ENCODE data around the gene TRAPPC3L.

The TRAPPC3L gene

GRCh38 chr6:116508527-116508926, 37.0 kb downstream of the TRAPPC3L start:
- no peaks in the 10 kb centered on the region for H3K79me2 ChIP-seq (ENCODE audit: low read length)
- peaks cover 14% of the 10 kb centered on the region for H3K4me1 ChIP-seq (ENCODE audit: low read length)
- H3K9me2 ChIP-seq (replicated peaks; ENCODE audit: insufficient read depth, low read length) = no peaks in the 10 kb centered on the region

DNA sequence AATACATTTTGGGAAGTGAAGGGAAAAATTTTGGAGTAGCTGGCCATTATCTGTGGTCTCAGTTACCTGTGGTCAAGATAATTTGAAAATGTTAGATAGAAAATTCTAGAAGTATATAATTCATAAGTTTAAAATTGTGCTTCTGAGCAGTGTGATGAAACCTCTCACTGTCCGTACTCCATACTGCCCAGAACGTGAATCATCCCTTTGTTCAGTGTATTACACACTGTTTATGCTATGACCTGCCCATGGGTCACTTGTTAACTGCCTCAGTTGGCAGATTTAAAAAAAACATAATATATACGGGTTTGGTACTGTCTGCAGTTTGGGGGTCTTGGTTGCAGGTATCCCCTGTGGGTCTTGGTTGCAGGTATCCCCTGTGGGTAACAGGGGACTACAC, 38.2 kb downstream of the TRAPPC3L start:
- H3K27me3 ChIP-seq (replicated peaks; ENCODE audit: insufficient read depth, low read length) = no peaks in the 10 kb centered on the region
- TF ChIP-seq EZH2phosphoT487 (IDR thresholded peaks at IDR 0.05; ENCODE audit: low read length) (no peak), EZH2 (optimal IDR thresholded peaks at IDR 0.05; ENCODE audit: low read depth, low read length) (no peak)
- TF ChIP-seq, protein P1, sequence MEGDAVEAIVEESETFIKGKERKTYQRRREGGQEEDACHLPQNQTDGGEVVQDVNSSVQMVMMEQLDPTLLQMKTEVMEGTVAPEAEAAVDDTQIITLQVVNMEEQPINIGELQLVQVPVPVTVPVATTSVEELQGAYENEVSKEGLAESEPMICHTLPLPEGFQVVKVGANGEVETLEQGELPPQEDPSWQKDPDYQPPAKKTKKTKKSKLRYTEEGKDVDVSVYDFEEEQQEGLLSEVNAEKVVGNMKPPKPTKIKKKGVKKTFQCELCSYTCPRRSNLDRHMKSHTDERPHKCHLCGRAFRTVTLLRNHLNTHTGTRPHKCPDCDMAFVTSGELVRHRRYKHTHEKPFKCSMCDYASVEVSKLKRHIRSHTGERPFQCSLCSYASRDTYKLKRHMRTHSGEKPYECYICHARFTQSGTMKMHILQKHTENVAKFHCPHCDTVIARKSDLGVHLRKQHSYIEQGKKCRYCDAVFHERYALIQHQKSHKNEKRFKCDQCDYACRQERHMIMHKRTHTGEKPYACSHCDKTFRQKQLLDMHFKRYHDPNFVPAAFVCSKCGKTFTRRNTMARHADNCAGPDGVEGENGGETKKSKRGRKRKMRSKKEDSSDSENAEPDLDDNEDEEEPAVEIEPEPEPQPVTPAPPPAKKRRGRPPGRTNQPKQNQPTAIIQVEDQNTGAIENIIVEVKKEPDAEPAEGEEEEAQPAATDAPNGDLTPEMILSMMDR (IDR thresholded peaks at IDR 0.05; ENCODE audit: low read length) = no peak
- H3K9me3 ChIP-seq (replicated peaks; ENCODE audit: insufficient read depth, low read length) = no peaks in the 10 kb centered on the region
- DNase-seq = no peak
- H3F3A ChIP-seq (ENCODE audit: insufficient read depth, low read length) = peaks cover 13% of the 10 kb centered on the region
- H3K4me1 ChIP-seq (ENCODE audit: low read length) = peaks cover 3% of the 10 kb centered on the region; the same call in 1 of the 2 replicates
- no peak overlapping the region for H3K4me2 ChIP-seq (ENCODE audit: low read depth, low read length)
- no peaks in the 10 kb centered on the region for H4K20me1 ChIP-seq (ENCODE audit: insufficient read depth, low read length)
- H2AFZ ChIP-seq (ENCODE audit: low read length) = no peak overlapping the region
- no peaks in the 10 kb centered on the region for H3K9me2 ChIP-seq (replicated peaks; ENCODE audit: insufficient read depth, low read length)
- H3K36me3 ChIP-seq (replicated peaks; ENCODE audit: insufficient read depth, low read length) = no peaks in the 10 kb centered on the region
- H3K27ac ChIP-seq (ENCODE audit: low read length) = no peak overlapping the region
- no peak overlapping the region for H3K4me3 ChIP-seq (ENCODE audit: low read length)
- H3K79me2 ChIP-seq (ENCODE audit: low read length) = no peaks in the 10 kb centered on the region
- no peak overlapping the region for H3K9ac ChIP-seq (ENCODE audit: low read length)

More at GRCh38 chr6:116508527-116508926, 37.0 kb downstream of the TRAPPC3L start:
- Histone ChIP-seq H4K20me1 (ENCODE audit: insufficient read depth, low read length) (no peaks in the 10 kb centered on the region), H3K9ac (ENCODE audit: low read length) (no peak overlapping the region), H3K4me2 (ENCODE audit: low read depth, low read length) (no peak overlapping the region), H3F3A (ENCODE audit: insufficient read depth, low read length) (peaks cover 18% of the 10 kb centered on the region), H2AFZ (ENCODE audit: low read length) (no peak overlapping the region), H3K27ac (ENCODE audit: low read length) (no peak overlapping the region), H3K36me3 (replicated peaks; ENCODE audit: insufficient read depth, low read length) (no peaks in the 10 kb centered on the region), H3K9me3 (replicated peaks; ENCODE audit: insufficient read depth, low read length) (no peaks in the 10 kb centered on the region), H3K4me3 (ENCODE audit: low read length) (no peak overlapping the region), H3K27me3 (replicated peaks; ENCODE audit: insufficient read depth, low read length) (no peaks in the 10 kb centered on the region)
- TF ChIP-seq, protein P1 (IDR thresholded peaks at IDR 0.05; ENCODE audit: low read length) = no peak
- TF ChIP-seq EZH2phosphoT487 (IDR thresholded peaks at IDR 0.05; ENCODE audit: low read length) (no peak), EZH2 (optimal IDR thresholded peaks at IDR 0.05; ENCODE audit: low read depth, low read length) (no peak)
- DNase-seq = no peak

GRCh38 chr6:116500969-116501433, 44.5 kb downstream of the TRAPPC3L start:
- Histone ChIP-seq H3K9ac (ENCODE audit: low read length) (no peak overlapping the region), H3K27me3 (replicated peaks; ENCODE audit: insufficient read depth, low read length) (no peaks in the 10 kb centered on the region), H3K4me3 (ENCODE audit: low read length) (no peak overlapping the region), H3F3A (ENCODE audit: insufficient read depth, low read length) (no peaks in the 10 kb centered on the region), H4K20me1 (ENCODE audit: insufficient read depth, low read length) (no peaks in the 10 kb centered on the region), H3K9me3 (replicated peaks; ENCODE audit: insufficient read depth, low read length) (no peaks in the 10 kb centered on the region), H3K79me2 (ENCODE audit: low read length) (no peaks in the 10 kb centered on the region), H2AFZ (ENCODE audit: low read length) (no peak overlapping the region), H3K9me2 (replicated peaks; ENCODE audit: insufficient read depth, low read length) (no peaks in the 10 kb centered on the region), H3K27ac (ENCODE audit: low read length) (no peak overlapping the region), H3K4me1 (ENCODE audit: low read length) (no peaks in the 10 kb centered on the region), H3K36me3 (replicated peaks; ENCODE audit: insufficient read depth, low read length) (no peaks in the 10 kb centered on the region), H3K4me2 (ENCODE audit: low read depth, low read length) (no peak overlapping the region)
- no peak for DNase-seq
- no peak for TF ChIP-seq EZH2phosphoT487 (IDR thresholded peaks at IDR 0.05; ENCODE audit: low read length)
- TF ChIP-seq, protein P1 (IDR thresholded peaks at IDR 0.05; ENCODE audit: low read length) = no peak
- no peak for TF ChIP-seq EZH2 (optimal IDR thresholded peaks at IDR 0.05; ENCODE audit: low read depth, low read length)
